K562 (cell line): ENCODE measurements around the gene PLPP4. TPM values are rescaled to one million over a fixed set of nuclear protein-coding genes. Genes with fewer than 3 reads are reported as not detected.

Experiments used
- ATAC-seq: fragments of 200-7000 bp; cut with Tn5 transposase; 3 replicates; pipeline ENCODE4 v1.9.1; 2020; ENCODE audit warnings: moderate library complexity
- BruUV-seq: library from RNA; stranded (reverse); fragments of 400-500 nt; replicated peaks from 2 replicates; lab custom pipeline; 2021; lab: Mats Ljungman, UMichigan
- CTCF ChIA-PET: fragments of 300-600 bp; formaldehyde crosslinking; extraction: SDS; loops from one replicate; lab custom pipeline; 2021; ENCODE audit warnings: low intra/inter-chr PET ratio; lab: Yijun Ruan, JAX
- POLR2A ChIA-PET: fragments of 300-600, 350-650 bp; sonication (Branson Sonifier 250); formaldehyde crosslinking; extraction: SDS; loops from one replicate; lab custom pipeline; 2021; ENCODE audit warnings: antibody characterized with exemption, inconsistent platforms; lab: Yijun Ruan, JAX
- DNase-seq, 4 experiments: peaks; one replicate each; pipeline versions ENCODE4 v3.0.0 to v3.0.0-alpha.2; 2011 to 2018; ENCODE audit warnings: low spot score in 3 of 4, mixed read lengths in 3 of 4; ENCODE audit errors: extremely low read depth in 1 of 4
- FAIRE-seq: peaks from 2 replicates; lab custom pipeline; 2011; peaks lifted over from hg19 to GRCh38; lab: Jason Lieb, UNC
- H2AFZ ChIP-seq: 2 replicates; pipeline ENCODE4 v1.6.0; 2011; ENCODE audit warnings: low read depth, low read length, control low read depth, inconsistent platforms
- H3K27ac ChIP-seq: fragments of 200-600 bp; 3 replicates; pipeline ENCODE4 v1.8.0; 2011; ENCODE audit warnings: low read depth, mild to moderate bottlenecking, control low read depth, inconsistent platforms, low read length, moderate library complexity, mixed read lengths; ENCODE audit errors: extremely low read depth
- H3K27me3 ChIP-seq, 2 experiments: fragments of 300-600 bp in 1 of 2; 2 replicates in 1 of 2; 3 replicates in 1 of 2; pipeline versions ENCODE4 v1.6.0 to v1.8.0; 2011; ENCODE audit warnings: inconsistent platforms in 2 of 2, low read length in 2 of 2, mild to moderate bottlenecking in 1 of 2, mixed read lengths in 1 of 2, moderate library complexity in 1 of 2; ENCODE audit not compliant: control insufficient read depth in 2 of 2, insufficient read depth in 2 of 2
- H3K36me3 ChIP-seq: fragments of 300-600 bp; 3 replicates; pipeline ENCODE4 v1.8.0; 2011; ENCODE audit warnings: mild to moderate bottlenecking, low read length, inconsistent platforms; ENCODE audit not compliant: control insufficient read depth, insufficient read depth
- H3K4me1 ChIP-seq, 2 experiments: fragments of 200-600 bp in 1 of 2; replicated peaks in 1 of 2; 2 replicates in 1 of 2; 3 replicates in 1 of 2; pipeline versions ENCODE4 v1.5.1 to v1.8.0; 2011; ENCODE audit warnings: inconsistent platforms in 2 of 2, low read length in 2 of 2, mild to moderate bottlenecking in 1 of 2, mixed read lengths in 1 of 2, moderate library complexity in 1 of 2; ENCODE audit not compliant: control insufficient read depth in 2 of 2, insufficient read depth in 2 of 2
- H3K4me2 ChIP-seq: 2 replicates; pipeline ENCODE4 v1.6.1; 2011; ENCODE audit warnings: low read length, control low read depth, inconsistent platforms, mixed read lengths; ENCODE audit not compliant: insufficient read depth
- H3K4me3 ChIP-seq: fragments of 200-600 bp; sonication (generic), shearing (Covaris generic); 2 replicates; pipeline ENCODE4 v1.5.1; 2016; ENCODE audit warnings: control low read depth, inconsistent platforms
- H3K79me2 ChIP-seq: fragments of 200-600 bp; 3 replicates; pipeline ENCODE4 v1.8.0; 2011; ENCODE audit warnings: low read length, inconsistent platforms; ENCODE audit not compliant: control insufficient read depth, insufficient read depth
- H3K9ac ChIP-seq, 2 experiments: 2 replicates each; pipeline versions ENCODE4 v1.6.0 to v1.6.1; 2011; ENCODE audit warnings: low read depth in 2 of 2, low read length in 2 of 2, control low read depth in 1 of 2, inconsistent platforms in 1 of 2, mild to moderate bottlenecking in 1 of 2, mixed read lengths in 1 of 2; ENCODE audit not compliant: insufficient read depth in 1 of 2
- H3K9me1 ChIP-seq: one replicate; pipeline ENCODE4 v1.6.0; 2011; ENCODE audit warnings: inconsistent platforms, mild to moderate bottlenecking, low read length, moderate library complexity; ENCODE audit not compliant: control insufficient read depth, insufficient read depth
- H3K9me3 ChIP-seq: replicated peaks from 2 replicates; pipeline ENCODE4 v1.5.1; 2011; ENCODE audit warnings: low read depth, low read length, inconsistent platforms; ENCODE audit not compliant: control insufficient read depth, insufficient read depth
- H4K20me1 ChIP-seq: replicated peaks from 2 replicates; pipeline ENCODE4 v1.6.1; 2011; ENCODE audit warnings: low read length, inconsistent platforms, mixed read lengths; ENCODE audit not compliant: control insufficient read depth, insufficient read depth
- CBFA2T3 ChIP-seq: fragments of 450-650 bp; IDR thresholded peaks from 2 replicates; pipeline ENCODE4 v1.6.1; 2017
- CREM ChIP-seq: IDR thresholded peaks from 2 replicates; pipeline ENCODE4 v1.6.1; 2014; ENCODE audit warnings: antibody characterized with exemption, low read depth
- GTF2B ChIP-seq: IDR thresholded peaks from 2 replicates; pipeline ENCODE4 v1.6.1; 2011; ENCODE audit not compliant: insufficient read length; ENCODE audit errors: extremely low read depth
- MGA ChIP-seq: fragments of 450-650 bp; IDR thresholded peaks from 2 replicates; pipeline ENCODE4 v1.6.1; 2016; ENCODE audit warnings: mild to moderate bottlenecking, moderate library complexity
- NR3C1 ChIP-seq: sonication (generic); formaldehyde crosslinking; IDR thresholded peaks from 2 replicates; pipeline ENCODE4 v1.8.1; 2022; ENCODE audit warnings: missing genetic modification reagents
- TAF7 ChIP-seq: fragments of 450-650 bp; IDR thresholded peaks from 2 replicates; pipeline ENCODE4 v1.6.1; 2016; ENCODE audit warnings: missing genetic modification characterization, missing compliant biosample characterization
- ZNF589 ChIP-seq: fragments of 200-800 bp; sonication (Bioruptor generic); IDR thresholded peaks from 2 replicates; pipeline ENCODE4 v1.6.1; 2016; ENCODE audit warnings: low read depth, missing genetic modification characterization, missing compliant biosample characterization
- WGBS: fragments of 100-300 bp; shearing (Covaris generic); methylation state at CpG from one replicate; pipeline ENCODE4 v1.1.6; 2016; ENCODE audit warnings: low coverage, mixed read lengths; ENCODE audit not compliant: insufficient coverage; ENCODE audit errors: missing lambda C conversion rate; 5-methylcytosine and 5-hydroxymethylcytosine counted together
- in situ Hi-C: fragments of 300-500 bp; cut with MboI; formaldehyde crosslinking; loops from 4 replicates; pipeline ENCODE4 v1.15.0; 2018; ENCODE audit warnings: inconsistent platforms, mixed read lengths
- intact Hi-C: fragments of 100-400 bp; cut with micrococcal nuclease; formaldehyde crosslinking; loops from 2 replicates; pipeline ENCODE4 v1.14.2; 2022
- polyA plus RNA-seq, 8 experiments: library from polyadenylated mRNA; depleted of rRNA in 4 of 8; stranded (reverse) in 5 of 8; unstranded in 3 of 8; fragments of >200 nt; fragmentation: Nextera tagmentation in 2 of 8; fragmentation: Illumina TruSeq in 1 of 8; extraction: Ambion mirVana in 2 of 8; extraction: Trizol in 1 of 8; gene quantifications; 2 replicates each; pipeline versions ENCODE4 v1.2.1 to v1.2.3, GENCODE V29; 2011 to 2014; ENCODE audit warnings: inconsistent platforms in 1 of 8, missing spikeins in 1 of 8
- total RNA-seq, 7 experiments: library from RNA; depleted of rRNA in 6 of 7; stranded (reverse); fragments of >200 nt in 6 of 7; fragmentation: Illumina TruSeq in 2 of 7; extraction: Trizol in 2 of 7; gene quantifications; 2 replicates each; pipeline versions ENCODE4 v1.2.1 to v1.2.3, GENCODE V29; 2011 to 2021; ENCODE audit warnings: low replicate concordance in 1 of 7
- TF ChIP-seq, protein P1 (sequence below): sonication (generic); formaldehyde crosslinking; IDR thresholded peaks from 2 replicates; pipeline ENCODE4 v1.8.0; 2022; ENCODE audit warnings: missing genetic modification reagents, mild to moderate bottlenecking, borderline replicate concordance

Gene PLPP4
- total and polyA plus RNA-seq, 9 of the 15 experiments (the other 6 are each of a cell fraction or from before 2014, with no cell fraction given), result 0.08 TPM; not detected in 8

- no peak overlapping the region for H3K4me2 ChIP-seq
- ChIA-PET CTCF (no interaction called here), POLR2A (no interaction called here)
- 0% methylated on average over 3 of the region's 3 CpGs for WGBS
- H3K9me1 ChIP-seq, result no peaks in the 10 kb centered on the region
- H4K20me1 ChIP-seq, result no peaks in the 10 kb centered on the region
- no TSS peak for BruUV-seq
- no peaks in the 10 kb centered on the region for H3K4me1 ChIP-seq
- H3K9me3 ChIP-seq, result no peaks in the 10 kb centered on the region
- H3K4me3 ChIP-seq, result no peak overlapping the region
- in situ Hi-C loops (no loop called here), intact Hi-C loops (no loop called here)
- no peak overlapping the region for H3K27ac ChIP-seq
- ATAC-seq (no peak), DNase-seq (no peak), FAIRE-seq (no peak)
- no peaks in the 10 kb centered on the region for H3K79me2 ChIP-seq
- no peak overlapping the region for H3K9ac ChIP-seq
- no peak overlapping the region for H2AFZ ChIP-seq
- no peaks in the 10 kb centered on the region for H3K36me3 ChIP-seq
- H3K27me3 ChIP-seq, result no peaks in the 10 kb centered on the region; a peak in 1 of 5 replicates
- TF ChIP-seq, protein P1, sequence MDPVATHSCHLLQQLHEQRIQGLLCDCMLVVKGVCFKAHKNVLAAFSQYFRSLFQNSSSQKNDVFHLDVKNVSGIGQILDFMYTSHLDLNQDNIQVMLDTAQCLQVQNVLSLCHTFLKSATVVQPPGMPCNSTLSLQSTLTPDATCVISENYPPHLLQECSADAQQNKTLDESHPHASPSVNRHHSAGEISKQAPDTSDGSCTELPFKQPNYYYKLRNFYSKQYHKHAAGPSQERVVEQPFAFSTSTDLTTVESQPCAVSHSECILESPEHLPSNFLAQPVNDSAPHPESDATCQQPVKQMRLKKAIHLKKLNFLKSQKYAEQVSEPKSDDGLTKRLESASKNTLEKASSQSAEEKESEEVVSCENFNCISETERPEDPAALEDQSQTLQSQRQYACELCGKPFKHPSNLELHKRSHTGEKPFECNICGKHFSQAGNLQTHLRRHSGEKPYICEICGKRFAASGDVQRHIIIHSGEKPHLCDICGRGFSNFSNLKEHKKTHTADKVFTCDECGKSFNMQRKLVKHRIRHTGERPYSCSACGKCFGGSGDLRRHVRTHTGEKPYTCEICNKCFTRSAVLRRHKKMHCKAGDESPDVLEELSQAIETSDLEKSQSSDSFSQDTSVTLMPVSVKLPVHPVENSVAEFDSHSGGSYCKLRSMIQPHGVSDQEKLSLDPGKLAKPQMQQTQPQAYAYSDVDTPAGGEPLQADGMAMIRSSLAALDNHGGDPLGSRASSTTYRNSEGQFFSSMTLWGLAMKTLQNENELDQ (CRISPR knock-in tag), result no peak
- TF ChIP-seq NR3C1 (CRISPR knock-in tag) (no peak), CREM (no peak), MGA (no peak), CBFA2T3 (no peak), GTF2B (no peak), TAF7 (tag) (no peak), ZNF589 (CRISPR knock-in tag) (no peak)
These were observed 24.8 kb upstream of the PLPP4 start for GRCh38 chr10:120432209-120432608.
